Cerebellar nuclear complex (tissue), 1 donor: Measurements from ENCODE around the gene NUP42.
"Not testable (repeated sequence)": the region's sequence is repeated elsewhere in the genome, so short reads cannot be mapped to it uniquely, and the experiment has no call there.

Experiments
- DNase-seq, 2 experiments: peaks; one replicate each; lab custom pipeline; 2025; lab: John Stamatoyannopoulos, UW

The NUP42 gene

DNA sequence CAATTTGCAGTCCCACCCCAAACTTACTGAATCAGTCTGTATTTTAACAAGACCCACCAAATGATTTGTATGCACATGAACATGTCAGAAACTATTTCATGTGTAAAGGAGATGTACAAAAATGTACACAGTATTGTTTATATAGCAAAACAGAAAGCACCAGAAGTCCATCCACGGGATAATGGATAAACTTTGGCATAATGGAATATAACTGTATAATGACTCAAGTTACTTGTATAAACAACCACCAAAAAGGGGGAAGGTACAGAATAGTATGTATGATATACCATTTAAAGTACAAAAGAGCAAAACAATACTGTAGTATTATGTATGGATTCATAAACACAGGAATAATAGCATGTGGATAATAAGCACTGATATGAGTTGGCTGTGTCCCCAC, 22.4 kb downstream of the NUP42 start:
- no peak for DNase-seq

GRCh38 chr7:23205577-23205908, 23.7 kb downstream of the NUP42 start:
- no peak for DNase-seq

- DNase-seq: no peak
Measured at GRCh38 chr7:23205909-23206767, 24.3 kb downstream of the NUP42 start.

GRCh38 chr7:23207021-23207420, 25.2 kb downstream of the NUP42 start:
- no peak for DNase-seq

DNA sequence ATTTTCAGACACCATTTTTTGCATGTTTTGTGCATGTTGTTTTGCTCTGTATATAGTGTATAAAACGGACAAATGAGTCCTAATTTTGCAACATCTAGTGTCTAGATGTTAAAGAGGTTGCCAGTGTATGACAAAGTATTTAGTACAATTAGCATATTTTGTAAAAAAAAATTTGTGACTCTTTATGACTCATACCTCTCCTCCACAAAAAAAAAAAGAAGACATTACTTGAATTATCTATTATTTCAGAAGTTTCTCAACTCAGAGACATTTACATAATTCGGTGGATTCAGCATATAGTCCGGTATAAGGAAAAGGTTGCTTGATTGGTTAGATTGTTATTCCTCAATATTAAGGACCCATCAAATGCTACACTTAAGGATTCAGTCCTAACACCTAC, 26.0 kb downstream of the NUP42 start:
- no peak for DNase-seq

DNA sequence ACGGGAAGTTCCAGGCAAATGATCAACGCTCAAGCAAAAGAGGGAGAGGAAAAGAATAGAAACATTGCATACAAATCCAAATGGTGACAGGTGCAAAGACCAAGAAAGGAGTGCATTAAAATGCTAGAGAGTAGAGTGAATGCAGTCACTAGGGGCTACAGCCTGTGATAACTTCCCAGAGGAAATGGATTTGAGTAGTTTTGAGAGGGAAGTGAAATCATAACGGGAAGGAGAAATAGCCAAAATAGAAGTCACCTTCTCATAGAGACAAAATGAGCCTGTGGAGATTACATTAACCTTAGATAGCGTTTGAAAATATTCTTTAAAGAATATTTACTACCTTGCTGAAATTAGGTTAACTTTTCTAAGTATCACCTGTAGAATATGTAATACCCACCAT, 26.5 kb downstream of the NUP42 start:
- no peak for DNase-seq

- no peak for DNase-seq
Measured at GRCh38 chr7:23210506-23210905, 28.7 kb downstream of the NUP42 start.

DNA sequence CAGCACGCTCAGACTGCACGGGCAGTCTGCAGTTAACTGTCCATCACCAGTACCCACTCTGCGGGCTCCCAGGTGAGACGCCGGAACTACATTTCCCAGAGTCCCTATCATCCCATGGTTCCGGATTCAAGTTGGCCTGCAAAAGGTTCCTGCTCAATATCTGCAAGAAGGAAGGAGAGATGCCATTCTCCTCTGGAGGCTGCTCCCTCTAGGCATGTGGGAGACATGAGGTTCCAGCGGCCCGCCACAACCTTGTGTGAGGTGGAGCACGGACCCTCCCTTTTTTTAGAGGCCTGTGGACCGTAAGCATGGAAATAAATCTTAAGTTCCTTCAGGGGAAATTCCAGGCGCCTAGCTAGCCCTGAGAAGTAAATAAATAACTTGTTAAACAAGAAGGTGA, 29.7 kb downstream of the NUP42 start:
- DNase-seq: no peak

DNA sequence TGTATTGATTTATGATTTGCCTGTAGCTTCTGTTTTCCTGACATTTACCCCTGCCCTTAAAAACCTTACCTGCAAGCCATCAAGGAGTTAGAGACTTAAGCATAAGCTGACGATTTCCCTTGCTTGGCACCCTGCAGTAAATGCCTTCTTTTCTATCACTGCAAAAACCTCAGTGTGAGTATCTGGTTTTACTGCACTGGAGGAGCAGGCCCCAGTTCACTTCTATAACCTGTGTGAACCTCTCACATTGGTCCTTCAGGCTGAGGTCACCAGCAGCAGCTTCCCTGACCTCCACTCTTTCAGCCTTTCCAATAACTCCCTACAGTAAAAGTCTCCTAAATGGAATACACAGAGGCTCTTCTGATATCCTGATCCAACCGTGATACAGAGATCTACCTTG, 30.5 kb downstream of the NUP42 start:
- no peak for DNase-seq

- no peak for DNase-seq
Measured at GRCh38 chr7:23212841-23213240, 31.0 kb downstream of the NUP42 start.

DNA sequence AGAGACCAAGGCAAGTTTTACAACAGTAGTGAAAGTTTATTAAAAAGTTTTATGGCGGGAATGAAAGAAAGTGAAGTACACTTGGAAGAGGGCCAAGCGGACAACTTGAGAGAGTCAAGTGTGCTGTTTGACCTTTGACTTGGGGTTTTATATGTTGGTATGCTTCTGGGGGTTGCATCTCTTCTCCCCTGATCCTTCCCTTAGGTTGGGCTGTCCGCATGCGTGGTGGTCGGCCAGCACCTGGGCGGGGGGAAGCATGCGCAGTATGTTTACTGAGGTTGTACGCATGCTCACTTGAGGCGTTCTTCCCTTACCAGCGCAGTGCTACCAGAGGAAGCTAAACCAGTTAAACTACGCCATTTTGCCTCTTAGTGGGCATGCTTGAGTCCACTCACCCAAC, 31.9 kb downstream of the NUP42 start:
- no peak for DNase-seq

DNA sequence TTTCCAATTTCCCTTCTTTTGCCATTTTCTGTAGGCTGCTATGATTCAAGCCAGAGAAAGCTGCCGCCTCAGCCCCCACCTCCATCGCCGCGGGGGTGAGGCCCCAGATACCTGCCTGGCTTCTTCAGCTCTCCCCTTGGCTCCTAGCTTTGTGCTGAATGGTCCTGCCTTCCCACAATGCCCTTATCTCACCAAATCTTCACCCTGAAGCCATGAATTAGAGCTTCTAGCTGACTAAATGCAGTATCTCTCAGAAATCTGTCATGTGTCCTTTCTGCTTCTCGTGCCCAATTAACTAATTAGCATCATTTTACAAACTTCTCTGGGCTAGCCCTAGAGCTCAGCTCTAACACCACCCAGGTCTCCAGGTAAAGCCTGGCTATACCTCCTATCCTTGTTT, 32.6 kb downstream of the NUP42 start:
- no peak for DNase-seq

DNA sequence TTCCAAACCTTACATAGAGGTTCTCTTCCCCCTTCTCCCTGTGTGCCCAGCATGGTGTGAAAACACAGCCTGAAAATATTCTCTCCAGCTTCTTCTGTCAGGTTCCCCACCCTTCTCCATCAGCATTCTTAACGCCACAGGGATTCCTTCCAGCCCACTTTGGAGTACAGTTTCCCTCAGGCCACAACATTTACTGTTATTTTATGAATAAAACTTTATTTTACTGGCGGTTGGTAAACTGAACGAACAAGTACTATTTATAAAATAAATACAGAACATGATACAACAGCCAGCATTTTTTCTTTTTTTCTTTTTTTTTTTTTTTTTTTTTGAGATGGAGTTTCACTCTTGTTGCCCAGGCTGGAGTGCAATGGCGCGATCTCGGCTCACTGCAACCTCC, 33.1 kb downstream of the NUP42 start:
- DNase-seq: no peak

DNA sequence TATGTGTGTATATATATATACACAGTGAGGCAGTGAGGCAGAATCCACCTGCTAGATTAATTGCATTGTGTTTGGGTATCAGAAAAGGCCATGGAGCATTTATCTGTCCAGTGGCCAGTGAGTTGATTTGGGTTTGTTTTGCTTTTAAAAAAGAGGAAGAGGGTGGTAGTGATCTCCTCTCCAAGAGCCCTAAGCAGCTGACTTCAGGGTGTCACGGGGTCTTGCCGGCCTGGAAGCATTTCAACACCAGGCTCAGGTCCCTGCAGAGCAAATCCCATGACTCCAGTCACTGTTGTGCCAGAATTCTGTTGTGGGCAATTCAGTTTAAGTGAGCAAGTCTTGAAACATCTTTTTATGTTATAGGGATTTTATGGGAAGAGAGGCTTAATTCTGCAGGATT, 34.2 kb downstream of the NUP42 start:
- DNase-seq: no peak

DNA sequence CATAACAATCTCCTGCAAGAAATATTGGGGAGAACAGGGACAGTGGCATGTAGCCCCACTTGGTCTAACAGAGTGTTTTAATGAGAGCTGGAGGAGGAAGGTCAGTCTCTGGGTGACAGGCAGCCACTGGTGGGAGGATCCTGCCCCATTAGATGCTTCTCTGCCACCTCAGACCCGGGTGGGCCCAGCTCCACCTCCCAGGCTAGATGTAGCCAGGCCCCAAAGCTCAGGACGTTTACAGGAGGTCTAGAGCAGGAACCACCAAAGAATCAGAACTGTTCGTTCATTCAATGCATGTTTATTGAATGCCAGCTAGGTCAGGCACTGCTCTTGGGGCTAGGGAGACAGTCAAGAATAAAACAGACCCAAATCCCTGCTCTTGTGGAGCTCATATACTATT, 36.3 kb downstream of the NUP42 start:
- DNase-seq: no peak

- DNase-seq: no peak
Measured at GRCh38 chr7:23220690-23221305, 39.0 kb downstream of the NUP42 start.

DNA sequence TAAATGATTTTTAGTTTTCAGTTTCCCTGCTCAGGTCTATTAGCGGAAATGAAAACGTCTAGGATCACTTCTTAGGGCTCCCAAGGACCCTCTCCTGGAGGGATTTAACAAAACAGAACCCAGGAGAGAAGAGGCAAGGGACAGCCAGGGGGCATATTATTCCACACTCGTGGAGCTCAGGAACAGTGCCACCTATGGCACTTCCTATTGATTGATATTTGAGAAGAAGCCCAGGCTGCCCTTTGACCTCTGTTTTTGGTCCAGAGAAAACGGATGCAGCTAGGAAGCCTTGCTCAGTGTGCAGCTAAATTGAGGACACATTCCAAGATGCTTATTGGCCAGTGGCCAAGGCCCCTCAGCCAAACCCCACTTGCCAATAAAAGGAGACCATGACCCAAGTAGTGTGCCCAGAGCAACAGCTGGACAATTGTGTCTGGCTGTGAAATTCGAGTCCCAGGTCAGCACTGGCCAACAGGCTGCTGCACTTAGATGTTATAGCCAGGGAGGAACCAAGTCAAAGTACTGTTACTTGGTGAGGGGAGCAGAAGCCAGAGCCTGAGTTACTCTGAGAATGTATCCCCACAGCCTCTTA, 40.7 kb downstream of the NUP42 start:
- DNase-seq: no peak

DNA sequence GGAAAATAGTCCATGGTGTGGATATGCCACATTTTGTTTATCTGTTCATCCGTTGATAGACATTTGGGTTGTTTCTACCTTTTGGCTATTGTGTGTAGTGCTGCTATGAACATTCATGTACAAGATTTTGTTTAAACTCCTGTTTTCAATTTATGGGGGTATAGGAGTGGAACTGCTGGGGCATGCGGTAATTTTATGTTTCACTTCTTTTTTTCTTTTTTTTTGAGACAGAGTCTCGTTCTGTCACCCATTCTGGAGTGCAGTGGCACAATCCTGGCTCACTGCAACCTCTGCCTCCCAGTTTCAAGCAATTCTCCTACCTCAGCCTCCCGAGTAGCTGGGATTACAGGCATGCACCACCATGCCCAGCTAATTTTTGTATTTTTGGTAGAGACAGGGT, 42.5 kb downstream of the NUP42 start:
- DNase-seq: not testable (repeated sequence)

DNA sequence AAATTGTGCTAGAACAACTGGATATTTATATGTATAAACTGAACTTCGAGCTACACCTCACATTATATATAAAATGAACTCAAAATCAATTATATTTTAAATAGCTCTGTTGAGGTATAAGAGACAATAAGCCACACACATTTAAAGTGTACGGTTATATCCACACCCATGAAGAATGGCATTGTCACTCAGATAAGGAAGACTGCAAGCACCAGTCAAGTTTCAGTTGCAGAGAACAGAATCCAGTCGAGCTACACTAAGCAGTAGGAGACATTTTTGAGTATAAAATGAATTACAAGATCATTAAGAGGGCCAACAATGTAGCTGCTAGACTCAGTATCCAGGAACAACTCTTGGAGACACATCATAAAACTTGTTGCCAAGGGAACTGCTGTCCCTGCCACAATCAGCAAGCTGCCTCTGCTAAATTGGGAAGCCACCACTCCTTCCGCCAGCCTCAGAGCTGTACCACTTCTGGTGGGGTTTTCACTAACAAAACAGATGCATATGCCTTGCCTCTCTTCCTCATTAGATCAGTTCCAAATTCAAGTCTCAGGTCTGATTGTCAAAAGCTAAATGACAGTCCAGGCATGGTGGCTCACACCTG, 45.1 kb downstream of the NUP42 start:
- DNase-seq: no peak

- no peak for DNase-seq
Measured at GRCh38 chr7:23228412-23228811, 46.6 kb downstream of the NUP42 start.

- DNase-seq: no peak
Measured at GRCh38 chr7:23230641-23231101, 48.8 kb downstream of the NUP42 start.

GRCh38 chr7:23232966-23233365, 51.1 kb downstream of the NUP42 start:
- DNase-seq: no peak
